ENCODE data around the gene TUBA1B.
"Not testable (repeated sequence)": the region's sequence is repeated elsewhere in the genome, so short reads cannot be mapped to it uniquely, and the experiment has no call there.

Gene TUBA1B

DNA sequence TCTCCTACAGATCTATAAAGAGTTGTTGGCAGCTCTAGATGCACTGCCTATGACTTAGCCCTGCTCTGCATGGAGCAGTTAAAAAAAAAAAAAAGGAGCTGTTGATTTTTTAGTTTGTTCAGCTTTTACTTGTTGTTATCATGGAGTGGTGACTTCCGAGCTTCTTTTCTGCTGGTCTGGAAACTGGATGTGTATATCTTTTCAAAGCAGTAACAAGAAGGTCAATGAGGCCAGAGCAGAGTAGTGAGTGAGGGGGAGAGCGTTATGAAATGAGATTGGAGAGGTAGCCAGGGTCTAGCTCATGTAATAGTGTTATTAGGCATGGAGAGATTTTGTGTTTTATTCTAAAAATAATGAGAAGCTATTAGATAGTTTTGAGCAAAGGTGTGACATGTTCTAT lies 13.2 kb upstream of the TUBA1B start:
- no peak overlapping the region for H3K9ac ChIP-seq
- no peak overlapping the region for H3K27ac ChIP-seq
- H3K4me2 ChIP-seq (ENCODE audit: low read length): no peak overlapping the region
- H3K9me3 ChIP-seq (ENCODE audit: control insufficient read depth, low read length): no peaks in the 10 kb centered on the region
- no peak overlapping the region for H3K4me3 ChIP-seq (ENCODE audit: low read depth, low read length)
- TF ChIP-seq, protein P1, sequence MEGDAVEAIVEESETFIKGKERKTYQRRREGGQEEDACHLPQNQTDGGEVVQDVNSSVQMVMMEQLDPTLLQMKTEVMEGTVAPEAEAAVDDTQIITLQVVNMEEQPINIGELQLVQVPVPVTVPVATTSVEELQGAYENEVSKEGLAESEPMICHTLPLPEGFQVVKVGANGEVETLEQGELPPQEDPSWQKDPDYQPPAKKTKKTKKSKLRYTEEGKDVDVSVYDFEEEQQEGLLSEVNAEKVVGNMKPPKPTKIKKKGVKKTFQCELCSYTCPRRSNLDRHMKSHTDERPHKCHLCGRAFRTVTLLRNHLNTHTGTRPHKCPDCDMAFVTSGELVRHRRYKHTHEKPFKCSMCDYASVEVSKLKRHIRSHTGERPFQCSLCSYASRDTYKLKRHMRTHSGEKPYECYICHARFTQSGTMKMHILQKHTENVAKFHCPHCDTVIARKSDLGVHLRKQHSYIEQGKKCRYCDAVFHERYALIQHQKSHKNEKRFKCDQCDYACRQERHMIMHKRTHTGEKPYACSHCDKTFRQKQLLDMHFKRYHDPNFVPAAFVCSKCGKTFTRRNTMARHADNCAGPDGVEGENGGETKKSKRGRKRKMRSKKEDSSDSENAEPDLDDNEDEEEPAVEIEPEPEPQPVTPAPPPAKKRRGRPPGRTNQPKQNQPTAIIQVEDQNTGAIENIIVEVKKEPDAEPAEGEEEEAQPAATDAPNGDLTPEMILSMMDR (IDR thresholded peaks at IDR 0.05): no peak
- no peaks in the 10 kb centered on the region for H3K4me1 ChIP-seq
- H3K27me3 ChIP-seq (ENCODE audit: control insufficient read depth, insufficient read depth, low read length): no peaks in the 10 kb centered on the region
- H2AFZ ChIP-seq: no peak overlapping the region
- H3K36me3 ChIP-seq (ENCODE audit: control insufficient read depth, insufficient read depth, low read length): no peaks in the 10 kb centered on the region
- H3K79me2 ChIP-seq: peaks cover 5% of the 10 kb centered on the region

DNA sequence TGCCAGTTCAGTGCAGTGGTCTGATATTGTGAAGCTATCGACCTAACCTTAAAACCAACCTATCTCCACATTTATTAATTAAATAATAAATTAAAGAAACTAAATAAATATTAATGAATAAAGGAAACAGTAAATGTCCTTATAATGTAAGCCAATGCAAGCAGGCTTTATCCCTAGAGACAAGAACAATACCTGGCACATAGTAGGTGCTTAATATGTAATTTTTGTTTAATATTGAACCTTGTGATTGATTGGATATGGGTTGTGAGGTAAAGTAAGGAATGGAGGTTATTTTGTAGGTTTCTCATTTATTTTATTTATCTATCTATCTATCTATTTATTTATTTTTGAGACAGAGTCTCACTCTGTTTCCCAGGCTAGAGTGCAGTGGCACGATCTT lies 7.8 kb upstream of the TUBA1B start:
- H3K79me2 ChIP-seq: peaks cover 5% of the 10 kb centered on the region
- H3K4me2 ChIP-seq (ENCODE audit: low read length): no peak overlapping the region
- no peak overlapping the region for H3K4me3 ChIP-seq (ENCODE audit: low read depth, low read length)
- TF ChIP-seq, protein P1 (IDR thresholded peaks at IDR 0.05): no peak
- H3K9me3 ChIP-seq (ENCODE audit: control insufficient read depth, low read length): no peaks in the 10 kb centered on the region
- no peaks in the 10 kb centered on the region for H3K4me1 ChIP-seq
- H3K27ac ChIP-seq: no peak overlapping the region
- no peak overlapping the region for H2AFZ ChIP-seq
- H3K27me3 ChIP-seq (ENCODE audit: control insufficient read depth, insufficient read depth, low read length): no peaks in the 10 kb centered on the region
- no peaks in the 10 kb centered on the region for H3K36me3 ChIP-seq (ENCODE audit: control insufficient read depth, insufficient read depth, low read length)
- no peak overlapping the region for H3K9ac ChIP-seq

DNA sequence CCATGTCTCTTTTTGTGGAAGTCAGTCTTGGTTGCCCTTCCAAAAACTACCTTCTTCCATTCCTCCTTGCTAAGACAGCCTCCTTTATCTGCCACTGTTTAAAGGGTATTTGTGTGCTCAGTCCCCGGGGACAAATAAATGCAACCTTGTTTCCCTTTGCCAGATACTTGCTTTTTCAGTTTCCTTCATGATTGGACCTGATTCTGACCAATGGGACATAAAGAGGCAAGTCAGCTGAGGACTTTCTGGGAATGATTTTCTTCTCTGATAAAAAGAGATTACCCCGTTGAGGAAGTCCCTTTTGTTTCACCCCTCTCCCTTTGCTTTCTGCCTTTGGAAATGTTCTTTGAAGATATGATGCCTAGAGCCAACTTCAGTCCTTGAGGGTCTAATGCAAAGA lies 7.4 kb upstream of the TUBA1B start:
- H3K9ac ChIP-seq: no peak overlapping the region
- H3K27me3 ChIP-seq (ENCODE audit: control insufficient read depth, insufficient read depth, low read length): no peaks in the 10 kb centered on the region
- H3K36me3 ChIP-seq (ENCODE audit: control insufficient read depth, insufficient read depth, low read length): no peaks in the 10 kb centered on the region
- H3K27ac ChIP-seq: no peak overlapping the region
- no peaks in the 10 kb centered on the region for H3K9me3 ChIP-seq (ENCODE audit: control insufficient read depth, low read length)
- no peak overlapping the region for H3K4me2 ChIP-seq (ENCODE audit: low read length)
- H3K4me1 ChIP-seq: no peaks in the 10 kb centered on the region
- peaks cover 7% of the 10 kb centered on the region for H3K79me2 ChIP-seq
- TF ChIP-seq, protein P1 (IDR thresholded peaks at IDR 0.05): no peak
- no peak overlapping the region for H2AFZ ChIP-seq
- no peak overlapping the region for H3K4me3 ChIP-seq (ENCODE audit: low read depth, low read length)

DNA sequence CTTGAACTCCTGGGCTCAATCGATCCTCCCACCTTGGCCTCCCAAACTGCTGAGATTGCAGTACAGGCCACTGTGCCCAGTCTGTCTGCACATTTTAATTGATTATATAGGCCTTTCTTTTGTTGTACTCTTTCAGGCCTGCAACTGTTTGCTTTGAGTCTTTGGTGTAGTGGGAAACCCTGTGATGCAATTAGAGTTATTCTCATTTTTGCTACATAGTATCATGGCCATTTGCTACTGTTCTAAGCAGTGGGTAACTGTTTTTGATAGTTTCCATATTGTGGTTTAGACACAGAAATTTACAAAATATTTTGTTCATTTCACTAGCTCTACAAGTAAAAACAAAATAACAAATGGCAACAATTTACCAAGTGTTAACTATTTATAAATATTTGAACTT lies 6.3 kb upstream of the TUBA1B start:
- no peak overlapping the region for H3K27ac ChIP-seq
- H3K36me3 ChIP-seq (ENCODE audit: control insufficient read depth, insufficient read depth, low read length): no peaks in the 10 kb centered on the region
- no peaks in the 10 kb centered on the region for H3K9me3 ChIP-seq (ENCODE audit: control insufficient read depth, low read length)
- no peak overlapping the region for H3K4me3 ChIP-seq (ENCODE audit: low read depth, low read length)
- no peak overlapping the region for H2AFZ ChIP-seq
- H3K27me3 ChIP-seq (ENCODE audit: control insufficient read depth, insufficient read depth, low read length): no peaks in the 10 kb centered on the region
- no peaks in the 10 kb centered on the region for H3K4me1 ChIP-seq
- H3K79me2 ChIP-seq: peaks cover 7% of the 10 kb centered on the region
- no peak overlapping the region for H3K9ac ChIP-seq
- TF ChIP-seq, protein P1 (IDR thresholded peaks at IDR 0.05): no peak
- no peak overlapping the region for H3K4me2 ChIP-seq (ENCODE audit: low read length)

DNA sequence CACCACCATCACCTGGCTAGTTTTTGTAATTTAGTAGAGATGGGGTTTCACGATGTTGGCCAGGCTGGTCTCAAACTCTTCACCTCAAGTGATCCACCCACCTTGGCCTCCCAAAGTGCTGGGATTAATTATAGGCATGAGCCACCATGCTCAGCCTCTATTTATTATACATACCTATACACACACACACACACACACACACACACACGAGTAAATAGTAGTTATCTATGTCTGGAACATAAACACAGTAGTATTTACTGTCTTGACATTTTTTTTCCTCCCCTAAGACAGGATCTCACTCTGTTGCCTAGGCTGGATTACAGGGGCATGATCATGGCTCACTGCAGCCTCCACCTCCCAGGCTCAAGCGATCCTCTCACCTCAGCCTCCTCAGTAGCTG lies 5.8 kb upstream of the TUBA1B start:
- not testable (repeated sequence) for H3K4me2 ChIP-seq (ENCODE audit: low read length); H3K79me2 ChIP-seq; H3K4me1 ChIP-seq; H2AFZ ChIP-seq; H3K9ac ChIP-seq; H3K36me3 ChIP-seq (ENCODE audit: control insufficient read depth, insufficient read depth, low read length); H3K9me3 ChIP-seq (ENCODE audit: control insufficient read depth, low read length); H3K27me3 ChIP-seq (ENCODE audit: control insufficient read depth, insufficient read depth, low read length); H3K27ac ChIP-seq; H3K4me3 ChIP-seq (ENCODE audit: low read depth, low read length)

All from parathyroid adenoma (tissue), 2 donors.